Adipocyte (in vitro differentiated cells): ENCODE data around the gene NAALADL1.

Experiments
- DNase-seq: peaks from one replicate; pipeline ENCODE4 v3.0.0-alpha.2; 2015; ENCODE audit warnings: low read depth
- H3K27me3 ChIP-seq: replicated peaks from 2 replicates; pipeline ENCODE4 v1.7.0; 2013; ENCODE audit warnings: mild to moderate bottlenecking, low read length, moderate library complexity; ENCODE audit not compliant: control insufficient read depth, insufficient read depth
- H3K36me3 ChIP-seq: 2 replicates; pipeline ENCODE4 v1.7.0; 2013; ENCODE audit warnings: low read length, mild to moderate bottlenecking, moderate library complexity; ENCODE audit not compliant: control insufficient read depth, insufficient read depth, severe bottlenecking
- H3K4me1 ChIP-seq: 2 replicates; pipeline ENCODE4 v1.7.0; 2013; ENCODE audit warnings: mild to moderate bottlenecking, low read length, moderate library complexity; ENCODE audit not compliant: control insufficient read depth, insufficient read depth
- H3K4me3 ChIP-seq: 2 replicates; pipeline ENCODE4 v1.7.0; 2013; ENCODE audit warnings: mild to moderate bottlenecking, low read length, moderate library complexity
- H3K9ac ChIP-seq: 2 replicates; pipeline ENCODE4 v1.7.0; 2013; ENCODE audit warnings: mild to moderate bottlenecking, low read length, moderate library complexity
- H3K9me3 ChIP-seq: 2 replicates; pipeline ENCODE4 v1.7.0; 2013; ENCODE audit warnings: mild to moderate bottlenecking, low read length, moderate library complexity; ENCODE audit not compliant: control insufficient read depth

The NAALADL1 gene

GRCh38 chr11:65059959-65060824, 1.8 kb upstream of the NAALADL1 start:
- DNase-seq = no peak
- H3K4me1 ChIP-seq = no peaks in the 10 kb centered on the region
- H3K27me3 ChIP-seq = no peaks in the 10 kb centered on the region
- H3K36me3 ChIP-seq = no peaks in the 10 kb centered on the region
- H3K4me3 ChIP-seq = no peak overlapping the region
- no peak overlapping the region for H3K9ac ChIP-seq
- H3K9me3 ChIP-seq = no peaks in the 10 kb centered on the region

- Histone ChIP-seq H3K9me3 (no peaks in the 10 kb centered on the region), H3K36me3 (no peaks in the 10 kb centered on the region), H3K9ac (no peak overlapping the region), H3K4me3 (no peak overlapping the region), H3K4me1 (no peaks in the 10 kb centered on the region), H3K27me3 (peaks cover 5% of the 10 kb centered on the region)
- DNase-seq = no peak
These were observed 1.2 kb upstream of the NAALADL1 start for GRCh38 chr11:65059523-65059922.

GRCh38 chr11:65058012-65058411, 341 bp downstream of the NAALADL1 start:
- no peak for DNase-seq
- H3K9me3 ChIP-seq = no peaks in the 10 kb centered on the region

GRCh38 chr11:65057526-65057925, 827 bp downstream of the NAALADL1 start:
- peaks cover 23% of the 10 kb centered on the region for H3K27me3 ChIP-seq
- H3K9me3 ChIP-seq = no peaks in the 10 kb centered on the region
- DNase-seq = no peak
- H3K4me1 ChIP-seq = no peaks in the 10 kb centered on the region
- H3K36me3 ChIP-seq = no peaks in the 10 kb centered on the region
- no peak overlapping the region for H3K9ac ChIP-seq
- no peak overlapping the region for H3K4me3 ChIP-seq

More at GRCh38 chr11:65058012-65058411, 341 bp downstream of the NAALADL1 start:
- H3K9ac ChIP-seq = no peak overlapping the region
- H3K4me3 ChIP-seq = no peak overlapping the region
- H3K27me3 ChIP-seq = peaks cover 19% of the 10 kb centered on the region
- no peaks in the 10 kb centered on the region for H3K4me1 ChIP-seq
- no peaks in the 10 kb centered on the region for H3K36me3 ChIP-seq

- Histone ChIP-seq H3K27me3 (peaks cover 24% of the 10 kb centered on the region), H3K9me3 (no peaks in the 10 kb centered on the region), H3K36me3 (no peaks in the 10 kb centered on the region), H3K4me1 (no peaks in the 10 kb centered on the region), H3K4me3 (no peak overlapping the region), H3K9ac (no peak overlapping the region)
- no peak for DNase-seq
These were observed 1.4 kb downstream of the NAALADL1 start for GRCh38 chr11:65056999-65057398.

- no peak for DNase-seq
- Histone ChIP-seq H3K4me1 (no peaks in the 10 kb centered on the region), H3K9me3 (no peaks in the 10 kb centered on the region), H3K4me3 (no peak overlapping the region), H3K9ac (no peak overlapping the region), H3K36me3 (no peaks in the 10 kb centered on the region), H3K27me3 (peaks cover 24% of the 10 kb centered on the region)
These were observed 2.8 kb downstream of the NAALADL1 start for GRCh38 chr11:65055538-65055937.

- Histone ChIP-seq H3K36me3 (no peaks in the 10 kb centered on the region), H3K9me3 (no peaks in the 10 kb centered on the region), H3K9ac (no peak overlapping the region), H3K4me3 (no peak overlapping the region), H3K27me3 (peaks cover 24% of the 10 kb centered on the region), H3K4me1 (no peaks in the 10 kb centered on the region)
- DNase-seq = no peak
These were observed 4.4 kb downstream of the NAALADL1 start for GRCh38 chr11:65053827-65054508.

GRCh38 chr11:65051398-65051858, 6.9 kb downstream of the NAALADL1 start:
- Histone ChIP-seq H3K9ac (no peak overlapping the region), H3K36me3 (no peaks in the 10 kb centered on the region), H3K27me3 (peaks cover 24% of the 10 kb centered on the region), H3K4me3 (no peak overlapping the region), H3K4me1 (peaks cover 5% of the 10 kb centered on the region), H3K9me3 (no peaks in the 10 kb centered on the region)
- DNase-seq = no peak

- Histone ChIP-seq H3K4me1 (peaks cover 17% of the 10 kb centered on the region), H3K27me3 (peaks cover 4% of the 10 kb centered on the region), H3K36me3 (peaks cover 7% of the 10 kb centered on the region), H3K4me3 (peak overlapping the region; percentile 77), H3K9ac (peak overlapping the region; percentile 71), H3K9me3 (no peaks in the 10 kb centered on the region)
- DNase-seq = no peak
These were observed 10.6 kb downstream of the NAALADL1 start for GRCh38 chr11:65047581-65048422.

- Histone ChIP-seq H3K27me3 (no peaks in the 10 kb centered on the region), H3K4me3 (no peak overlapping the region), H3K9ac (no peak overlapping the region), H3K36me3 (peaks cover 7% of the 10 kb centered on the region), H3K4me1 (peaks cover 27% of the 10 kb centered on the region), H3K9me3 (no peaks in the 10 kb centered on the region)
- no peak for DNase-seq
These were observed 12.6 kb downstream of the NAALADL1 start for GRCh38 chr11:65045728-65046127.

GRCh38 chr11:65045061-65045460, 13.3 kb downstream of the NAALADL1 start:
- Histone ChIP-seq H3K27me3 (no peaks in the 10 kb centered on the region), H3K9ac (no peak overlapping the region), H3K4me1 (peaks cover 32% of the 10 kb centered on the region), H3K36me3 (peaks cover 7% of the 10 kb centered on the region), H3K4me3 (no peak overlapping the region), H3K9me3 (no peaks in the 10 kb centered on the region)
- no peak for DNase-seq
